HEK293 (cell line): ENCODE data around the gene FKRP.

Source experiments
- CTCF ChIA-PET: fragments of 350-600 bp; formaldehyde crosslinking; extraction: SDS; loops from one replicate; lab custom pipeline; 2021; ENCODE audit warnings: antibody characterized with exemption; lab: Yijun Ruan, JAX
- POLR2A ChIA-PET: fragments of 300-600 bp; formaldehyde crosslinking; extraction: SDS; loops from one replicate; lab custom pipeline; 2020; ENCODE audit warnings: antibody characterized with exemption, inconsistent platforms; lab: Yijun Ruan, JAX
- H3K27ac ChIP-seq: fragments of 200-500 bp; sonication (Bioruptor generic); 2 replicates; pipeline ENCODE4 v1.5.1; 2014; ENCODE audit warnings: low read depth, low read length, control low read depth, inconsistent platforms; ENCODE audit errors: extremely low read depth
- H3K36me3 ChIP-seq, 2 experiments: fragments of 200-500 bp in 1 of 2; sonication (Bioruptor generic) in 1 of 2; 1 replicate in 1 of 2; 2 replicates in 1 of 2; pipeline ENCODE4 v1.5.1; 2014 to 2017; ENCODE audit warnings: inconsistent platforms in 2 of 2, low read length in 2 of 2; ENCODE audit not compliant: control insufficient read depth in 2 of 2, insufficient read depth in 1 of 2
- H3K4me1 ChIP-seq: fragments of 200-500 bp; sonication (Bioruptor generic); 2 replicates; pipeline ENCODE4 v1.5.1; 2014; ENCODE audit warnings: mild to moderate bottlenecking, low read length, inconsistent platforms; ENCODE audit not compliant: control insufficient read depth, insufficient read depth
- H3K4me3 ChIP-seq: 2 replicates; pipeline ENCODE4 v1.5.1; 2011; ENCODE audit warnings: low read depth, mild to moderate bottlenecking, control low read depth, low read length, moderate library complexity
- H3K9me3 ChIP-seq: fragments of 200-500 bp; sonication (Bioruptor generic); 2 replicates; pipeline ENCODE4 v1.5.1; 2014; ENCODE audit warnings: low read depth, low read length, inconsistent platforms; ENCODE audit not compliant: control insufficient read depth, insufficient read depth
- EGR2 ChIP-seq: fragments of 450-650 bp; formaldehyde crosslinking; IDR thresholded peaks from 2 replicates; pipeline ENCODE4 v1.5.1; 2016; ENCODE audit warnings: low read depth, missing biosample characterization, missing genetic modification characterization
- GLI2 ChIP-seq: fragments of 450-650 bp; formaldehyde crosslinking; IDR thresholded peaks from 2 replicates; pipeline ENCODE4; 2017; ENCODE audit warnings: missing biosample characterization, missing genetic modification characterization, low read depth, borderline replicate concordance
- GLIS1 ChIP-seq: fragments of 450-650 bp; formaldehyde crosslinking; IDR thresholded peaks from 2 replicates; pipeline ENCODE4 v1.5.1; 2016; ENCODE audit warnings: missing biosample characterization, missing genetic modification characterization
- HOXD13 ChIP-seq: sonication (generic); formaldehyde crosslinking; IDR thresholded peaks from 2 replicates; pipeline ENCODE4 v1.8.0; 2022; ENCODE audit warnings: missing genetic modification reagents, borderline replicate concordance
- KLF8 ChIP-seq: fragments of 450-650 bp; formaldehyde crosslinking; IDR thresholded peaks from 2 replicates; pipeline ENCODE4 v1.5.1; 2016; ENCODE audit warnings: missing biosample characterization, missing genetic modification characterization
- PRDM1 ChIP-seq: fragments of 450-650 bp; formaldehyde crosslinking; IDR thresholded peaks from 2 replicates; pipeline ENCODE4; 2016; ENCODE audit warnings: missing biosample characterization, missing genetic modification characterization
- RBAK ChIP-seq: fragments of 450-650 bp; formaldehyde crosslinking; IDR thresholded peaks from 2 replicates; pipeline ENCODE4 v1.5.1; 2016; ENCODE audit warnings: missing biosample characterization, missing genetic modification characterization
- ZBTB17 ChIP-seq: fragments of 450-650 bp; formaldehyde crosslinking; IDR thresholded peaks from 2 replicates; pipeline ENCODE4 v1.5.1; 2016; ENCODE audit warnings: missing biosample characterization, missing genetic modification characterization
- ZBTB26 ChIP-seq: fragments of 450-650 bp; formaldehyde crosslinking; optimal IDR thresholded peaks from 2 replicates; pipeline ENCODE3; 2016; ENCODE audit warnings: missing biosample characterization, mild to moderate bottlenecking, missing genetic modification characterization
- ZBTB44 ChIP-seq: fragments of 450-650 bp; IDR thresholded peaks from 2 replicates; pipeline ENCODE4 v1.5.1; 2018; ENCODE audit warnings: missing biosample characterization, mild to moderate bottlenecking, missing genetic modification characterization
- ZBTB48 ChIP-seq: fragments of 450-650 bp; formaldehyde crosslinking; IDR thresholded peaks from 2 replicates; pipeline ENCODE4 v1.5.1; 2016; ENCODE audit warnings: missing biosample characterization, missing genetic modification characterization
- ZNF114 ChIP-seq: fragments of 450-650 bp; formaldehyde crosslinking; IDR thresholded peaks from 2 replicates; pipeline ENCODE4 v1.5.0; 2017; ENCODE audit warnings: missing biosample characterization, missing genetic modification characterization
- ZNF133 ChIP-seq: fragments of 450-650 bp; formaldehyde crosslinking; IDR thresholded peaks from 2 replicates; pipeline ENCODE4 v1.5.1; 2016; ENCODE audit warnings: missing biosample characterization, missing genetic modification characterization
- ZNF148 ChIP-seq: fragments of 450-650 bp; formaldehyde crosslinking; IDR thresholded peaks from 2 replicates; pipeline ENCODE4 v1.5.0; 2017; ENCODE audit warnings: missing biosample characterization, missing genetic modification characterization, borderline replicate concordance
- ZNF292 ChIP-seq: fragments of 450-650 bp; formaldehyde crosslinking; IDR thresholded peaks from 2 replicates; pipeline ENCODE4 v1.5.1; 2016; ENCODE audit warnings: low read depth, missing biosample characterization, missing genetic modification characterization, borderline replicate concordance
- ZNF302 ChIP-seq: fragments of 450-650 bp; formaldehyde crosslinking; IDR thresholded peaks from 2 replicates; pipeline ENCODE4 v1.5.1; 2016; ENCODE audit warnings: missing biosample characterization, missing genetic modification characterization, low read depth
- ZNF366 ChIP-seq: fragments of 450-650 bp; formaldehyde crosslinking; conservative IDR thresholded peaks from 2 replicates; pipeline ENCODE4 v1.5.1; 2016; ENCODE audit warnings: missing biosample characterization, missing genetic modification characterization
- ZNF423 ChIP-seq: fragments of 450-650 bp; formaldehyde crosslinking; IDR thresholded peaks from 2 replicates; pipeline ENCODE4 v1.5.1; 2016; ENCODE audit warnings: missing biosample characterization, missing genetic modification characterization
- ZNF510 ChIP-seq: fragments of 450-650 bp; formaldehyde crosslinking; IDR thresholded peaks from 2 replicates; pipeline ENCODE4 v1.5.1; 2018; ENCODE audit warnings: mild to moderate bottlenecking, missing genetic modification characterization, missing biosample characterization; ENCODE audit not compliant: insufficient replicate concordance
- ZNF549 ChIP-seq: fragments of 450-650 bp; IDR thresholded peaks from 2 replicates; pipeline ENCODE4 v1.5.1; 2018; ENCODE audit warnings: missing biosample characterization, missing genetic modification characterization, mild to moderate bottlenecking, inconsistent platforms, moderate library complexity
- ZNF580 ChIP-seq: fragments of 450-650 bp; formaldehyde crosslinking; IDR thresholded peaks from 2 replicates; pipeline ENCODE4 v1.5.1; 2016; ENCODE audit warnings: missing biosample characterization, missing genetic modification characterization
- ZNF585B ChIP-seq: fragments of 450-650 bp; formaldehyde crosslinking; IDR thresholded peaks from 2 replicates; pipeline ENCODE4 v1.5.1; 2016; ENCODE audit warnings: missing biosample characterization, missing genetic modification characterization
- ZNF596 ChIP-seq: fragments of 450-650 bp; IDR thresholded peaks from 2 replicates; pipeline ENCODE4 v1.5.0; 2018; ENCODE audit warnings: missing biosample characterization, mild to moderate bottlenecking, missing genetic modification characterization, moderate library complexity
- ZNF600 ChIP-seq: fragments of 450-650 bp; formaldehyde crosslinking; IDR thresholded peaks from 2 replicates; pipeline ENCODE4 v1.5.1; 2016; ENCODE audit warnings: missing biosample characterization, missing genetic modification characterization
- ZNF707 ChIP-seq: fragments of 450-650 bp; formaldehyde crosslinking; IDR thresholded peaks from 2 replicates; pipeline ENCODE4 v1.5.1; 2016; ENCODE audit warnings: missing biosample characterization, missing genetic modification characterization
- ZNF830 ChIP-seq: fragments of 450-650 bp; IDR thresholded peaks from 2 replicates; pipeline ENCODE4 v1.5.0; 2018; ENCODE audit warnings: missing biosample characterization, missing genetic modification characterization, low read depth, mild to moderate bottlenecking, moderate library complexity
- ZXDB ChIP-seq: fragments of 450-650 bp; formaldehyde crosslinking; IDR thresholded peaks from 2 replicates; pipeline ENCODE4 v1.5.1; 2016; ENCODE audit warnings: missing biosample characterization, missing genetic modification characterization

FKRP gene

GRCh38 chr19:46745521-46746280 is at the start of gene FKRP (continued):
- TF ChIP-seq ZNF596: 0 out of 2 replicates have a peak, but pooled peaks have one; percentile 13
- no peak for TF ChIP-seq ZBTB17
- peak; percentile 23 for TF ChIP-seq ZBTB26 (tag by site-specific recombination)
- no peak for TF ChIP-seq ZNF830 (tag by site-specific recombination)
- no peak for TF ChIP-seq ZNF292 (tag by site-specific recombination)

- H3K27ac ChIP-seq: no peak overlapping the region
- ChIA-PET CTCF (interaction anchor here (0.6 to 1.1 kb wide), 5 partner anchors 33 to 70 kb away, joined by 3 to 4 read pairs (median 3); partner anchors contain the start of gene DACT3), POLR2A (interaction anchor here (1.7 kb wide), 1 partner anchor 97 kb away, joined by 5 read pairs; no protein-coding TSS in a partner anchor)
Observed at GRCh38 chr19:46696866-46697203, 49.0 kb upstream of the FKRP start.

GRCh38 chr19:46697204-46697960 is 48.5 kb upstream of the FKRP start:
- H3K36me3 ChIP-seq: peaks cover 83 to 90% of the 10 kb centered on the region in 2 experiments
- TF ChIP-seq ZNF133 (tag by site-specific recombination) (no peak), ZNF148 (tag by site-specific recombination) (no peak), ZNF302 (no peak), ZBTB48 (no peak), ZNF510 (tag by site-specific recombination) (no peak), GLIS1 (tag by site-specific recombination) (peak; percentile 56; the same call in 1 of the 2 replicates), EGR2 (tag by site-specific recombination) (peak; percentile 81), ZNF600 (tag by site-specific recombination) (peak; percentile 87; the same call in 1 of the 2 replicates), KLF8 (tag by site-specific recombination) (peak; percentile 84; the same call in 1 of the 2 replicates), ZNF423 (tag by site-specific recombination) (no peak), ZNF114 (tag by site-specific recombination) (no peak), HOXD13 (CRISPR knock-in tag) (no peak)

More at GRCh38 chr19:46696866-46697203, 49.0 kb upstream of the FKRP start:
- Histone ChIP-seq H3K4me1 (no peaks in the 10 kb centered on the region), H3K9me3 (no peaks in the 10 kb centered on the region), H3K4me3 (no peak overlapping the region), H3K36me3 (peaks cover 82 to 90% of the 10 kb centered on the region in 2 experiments)
- peak; percentile 32; the same call in 1 of the 2 replicates for TF ChIP-seq EGR2 (tag by site-specific recombination)
- no peak for TF ChIP-seq ZNF366
- TF ChIP-seq ZBTB44 (tag by site-specific recombination): no peak
- no peak for TF ChIP-seq GLI2 (tag by site-specific recombination)
- TF ChIP-seq ZNF580 (tag by site-specific recombination): no peak
- no peak for TF ChIP-seq ZNF585B (tag by site-specific recombination)
- TF ChIP-seq ZNF600 (tag by site-specific recombination): peak; percentile 46
- no peak for TF ChIP-seq ZNF707 (tag by site-specific recombination)
- TF ChIP-seq RBAK (tag by site-specific recombination): no peak
- peak; percentile 52; the same call in 1 of the 2 replicates for TF ChIP-seq PRDM1 (tag by site-specific recombination)
- TF ChIP-seq ZNF549: no peak
- no peak for TF ChIP-seq ZXDB (tag by site-specific recombination)

More at GRCh38 chr19:46697204-46697960, 48.5 kb upstream of the FKRP start:
- Histone ChIP-seq H3K4me3 (no peak overlapping the region), H3K9me3 (no peaks in the 10 kb centered on the region), H3K4me1 (no peaks in the 10 kb centered on the region), H3K27ac (no peak overlapping the region)
- POLR2A ChIA-PET: interaction anchor here (1.7 kb wide), 1 partner anchor 97 kb away, joined by 5 read pairs; no protein-coding TSS in a partner anchor
- CTCF ChIA-PET: interaction anchor here (0.6 to 1.1 kb wide), 3 partner anchors 35 to 61 kb away, joined by 3 to 4 read pairs (median 3); partner anchors contain the start of gene DACT3
